ENCODE measurements around the gene SCFD2.

- TF ChIP-seq CTCF (IDR thresholded peaks at IDR 0.05; ENCODE audit: borderline replicate concordance, extremely low read depth, low read length, poor library complexity, severe bottlenecking) (no peak), EZH2 (IDR thresholded peaks at IDR 0.05; ENCODE audit: borderline replicate concordance, low read depth, low read length, severe bottlenecking) (no peak)
These were observed 365.3 kb downstream of the SCFD2 start for GRCh38 chr4:53000560-53000959.

Data from DND-41 (cell line).